GM12878 (cell line): Measurements from ENCODE around the gene STAT4. TPM values are rescaled to one million over a fixed set of nuclear protein-coding genes. Genes with fewer than 3 reads are reported as not detected.

Source experiments
- ATAC-seq: fragments of 200-7000 bp; cut with Tn5 transposase; 3 replicates; pipeline ENCODE4 v1.9.1; 2020; ENCODE audit warnings: mild to moderate bottlenecking, moderate library complexity
- BruUV-seq: library from RNA; stranded (reverse); fragments of 400-500 nt; replicated peaks from 2 replicates; lab custom pipeline; 2021; lab: Mats Ljungman, UMichigan
- CTCF ChIA-PET: fragments of 300-600 bp; sonication (Branson Sonifier 250); formaldehyde crosslinking; extraction: SDS; loops from one replicate; lab custom pipeline; 2021; ENCODE audit warnings: inconsistent platforms; lab: Yijun Ruan, JAX
- POLR2A ChIA-PET: fragments of 350-600 bp; formaldehyde crosslinking; extraction: SDS; loops from one replicate; lab custom pipeline; 2021; ENCODE audit warnings: inconsistent platforms; lab: Charles Lee
- RAD21 ChIA-PET: fragments of 300-600 bp; sonication (Branson Sonifier 250); formaldehyde crosslinking; loops from one replicate; lab custom pipeline; 2023; ENCODE audit warnings: antibody characterized with exemption; ENCODE audit not compliant: unreplicated experiment; lab: Charles Lee
- SMC1A ChIA-PET: fragments of 300-600 bp; sonication (Branson Sonifier 250); formaldehyde crosslinking; loops from one replicate; lab custom pipeline; 2023; ENCODE audit not compliant: unreplicated experiment, uncharacterized antibody; lab: Charles Lee
- DNase-seq: peaks from one replicate; pipeline ENCODE4 v3.0.0-alpha.2; 2011; ENCODE audit warnings: low read depth, low spot score
- FAIRE-seq: peaks from 3 replicates; lab custom pipeline; 2011; peaks lifted over from hg19 to GRCh38; lab: Jason Lieb, UNC
- H2AFZ ChIP-seq: 2 replicates; pipeline ENCODE4 v1.6.0; 2011; ENCODE audit warnings: low read depth, low read length, control low read depth; ENCODE audit not compliant: control insufficient read depth
- H3K27ac ChIP-seq: 2 replicates; pipeline ENCODE4 v1.5.1; 2011; ENCODE audit warnings: control low read depth; ENCODE audit not compliant: control insufficient read depth, insufficient read depth
- H3K27me3 ChIP-seq, 2 experiments: replicated peaks in 1 of 2; 2 replicates each; pipeline versions ENCODE4 v1.6.0 to v1.6.1; 2011; ENCODE audit warnings: low read length in 1 of 2; ENCODE audit not compliant: control insufficient read depth in 2 of 2, insufficient read depth in 2 of 2
- H3K36me3 ChIP-seq, 2 experiments: 2 replicates each; pipeline ENCODE4 v1.5.1; 2011; ENCODE audit warnings: low read length in 1 of 2; ENCODE audit not compliant: control insufficient read depth in 2 of 2, insufficient read depth in 2 of 2
- H3K4me1 ChIP-seq: 2 replicates; pipeline ENCODE4 v1.6.1; 2011; ENCODE audit warnings: mild to moderate bottlenecking, low read length, moderate library complexity, mixed read lengths; ENCODE audit not compliant: control insufficient read depth, insufficient read depth
- H3K4me2 ChIP-seq: 2 replicates; pipeline ENCODE4 v1.6.0; 2011; ENCODE audit warnings: control low read depth; ENCODE audit not compliant: control insufficient read depth, insufficient read depth
- H3K4me3 ChIP-seq: fragments of 200-600 bp; sonication (generic); 2 replicates; pipeline ENCODE4 v1.5.1; 2016
- H3K79me2 ChIP-seq: 2 replicates; pipeline ENCODE4 v1.6.0; 2011; ENCODE audit warnings: low read length; ENCODE audit not compliant: control insufficient read depth, insufficient read depth
- H3K9ac ChIP-seq: 2 replicates; pipeline ENCODE4 v1.8.0; 2011; ENCODE audit warnings: low read length, control low read depth, mixed read lengths; ENCODE audit not compliant: control insufficient read depth, insufficient read depth
- H3K9me3 ChIP-seq: replicated peaks from 3 replicates; pipeline ENCODE4 v1.5.1; 2011; ENCODE audit warnings: mild to moderate bottlenecking, low read length; ENCODE audit not compliant: control insufficient read depth, insufficient read depth
- H4K20me1 ChIP-seq: 2 replicates; pipeline ENCODE4 v1.6.0; 2011; ENCODE audit not compliant: control insufficient read depth, insufficient read depth
- HDGF ChIP-seq: fragments of 450-650 bp; IDR thresholded peaks from 2 replicates; pipeline ENCODE4 v1.6.1; 2016; ENCODE audit warnings: antibody characterized with exemption
- NBN ChIP-seq: fragments of 450-650 bp; IDR thresholded peaks from 2 replicates; pipeline ENCODE4 v1.6.1; 2016
- POLR2AphosphoS5 ChIP-seq: IDR thresholded peaks from 2 replicates; pipeline ENCODE4 v1.6.1; 2011; ENCODE audit warnings: mild to moderate bottlenecking, low read length, inconsistent platforms
- ZNF207 ChIP-seq: fragments of 450-650 bp; IDR thresholded peaks from 2 replicates; pipeline ENCODE4 v1.6.1; 2014; ENCODE audit warnings: antibody characterized with exemption, mild to moderate bottlenecking, borderline replicate concordance
- WGBS: methylation state at CpG from one replicate; pipeline ENCODE4 v1.1.6; 2016; ENCODE audit warnings: low lambda C conversion rate; ENCODE audit not compliant: insufficient replicate concordance, insufficient coverage; ENCODE audit errors: missing lambda C conversion rate; 5-methylcytosine and 5-hydroxymethylcytosine counted together
- in situ Hi-C: fragments of 300-500 bp; cut with MboI; formaldehyde crosslinking; loops from 9 replicates; pipeline ENCODE4 v1.14.3; 2018; ENCODE audit warnings: mixed read lengths
- intact Hi-C: fragments of 100-400 bp; cut with micrococcal nuclease; formaldehyde crosslinking; loops from one replicate; pipeline ENCODE4 v1.14.2; 2022; ENCODE audit not compliant: unreplicated experiment
- polyA plus RNA-seq, 11 experiments: library from polyadenylated mRNA; depleted of rRNA in 4 of 11; unstranded in 6 of 11; stranded (reverse) in 5 of 11; fragments of >200 nt; fragmentation: Nextera tagmentation in 4 of 11; fragmentation: Illumina TruSeq in 1 of 11; extraction: Ambion mirVana in 4 of 11; extraction: Trizol in 1 of 11; gene quantifications; 1 replicate in 1 of 11; 2 replicates in 10 of 11; pipeline versions ENCODE4 v1.2.1 to v1.2.3, GENCODE V29; 2011 to 2016; ENCODE audit warnings: inconsistent platforms in 2 of 11, missing spikeins in 2 of 11, low read depth in 1 of 11
- total RNA-seq, 4 experiments: library from RNA; depleted of rRNA in 3 of 4; stranded (reverse); fragments of >200 nt in 3 of 4; fragmentation: Illumina TruSeq in 1 of 4; extraction: Trizol in 1 of 4; gene quantifications; 2 replicates each; pipeline versions ENCODE4 v1.2.1 to v1.2.3, GENCODE V29; 2013 to 2021
- TF ChIP-seq, protein P1 (sequence below): fragments of 450-650 bp; formaldehyde crosslinking; IDR thresholded peaks from 2 replicates; pipeline ENCODE4 v1.4.0; 2020; ENCODE audit warnings: mild to moderate bottlenecking, moderate library complexity
- TF ChIP-seq, protein P2 (sequence below): fragments of 450-650 bp; IDR thresholded peaks from 2 replicates; pipeline ENCODE4 v1.6.1; 2016; ENCODE audit warnings: mild to moderate bottlenecking

STAT4 gene
- total and polyA plus RNA-seq, 10 of the 15 experiments (the other 5 are each of a cell fraction or from before 2014, with no cell fraction given) = 3.1 to 9.3 (median 7.1) TPM

DNA sequence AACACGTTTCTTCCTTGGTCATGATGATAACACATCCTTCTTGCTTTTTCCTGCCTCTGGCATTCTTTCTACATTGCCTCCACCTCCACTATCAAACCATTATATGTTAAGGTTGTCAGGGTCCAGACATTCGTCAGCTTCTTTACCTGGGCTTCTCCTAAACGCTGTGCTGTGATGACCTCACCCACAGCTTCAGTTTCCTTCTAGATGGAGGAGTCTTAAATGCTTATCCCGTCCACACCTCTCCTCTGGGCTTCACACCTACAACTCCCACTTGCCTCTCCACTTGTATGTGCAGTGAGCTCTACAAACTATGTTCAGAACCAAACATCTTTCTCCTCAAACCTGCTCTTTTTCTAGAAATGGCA is 136.2 kb downstream of the STAT4 start:
- ChIA-PET CTCF (interaction anchor here (0.7 to 1.0 kb wide), 2 partner anchors 38 to 98 kb away, joined by 3 to 5 read pairs; no protein-coding TSS in a partner anchor), RAD21 (interaction anchor here (0.6 to 1.7 kb wide), 7 partner anchors 15 to 1216 kb away, joined by 3 to 5 read pairs (median 3); no protein-coding TSS in a partner anchor), POLR2A (interaction anchor here (0.6 to 5.7 kb wide), 5 partner anchors 9 to 132 kb away, joined by 3 to 75 read pairs (median 4); no protein-coding TSS in a partner anchor), SMC1A (interaction anchor here (1.0 to 3.4 kb wide), 8 partner anchors 8 to 164 kb away, joined by 3 to 9 read pairs (median 5); no protein-coding TSS in a partner anchor)
- no peak overlapping the region for H2AFZ ChIP-seq
- ATAC-seq (peak; percentile 9), DNase-seq (no peak), FAIRE-seq (no peak)
- in situ Hi-C loops (no loop called here), intact Hi-C loops (loop anchor here (2.0 to 5.0 kb wide), 2 partner anchors 132 to 660 kb away; partner anchors contain the start of gene GLS)
- peaks cover 54% of the 10 kb centered on the region for H3K79me2 ChIP-seq
- peak overlapping the region; percentile 49; the same call in 1 of the 2 replicates for H3K4me3 ChIP-seq
- no peaks in the 10 kb centered on the region for H3K27me3 ChIP-seq
- peak overlapping the region; percentile 89 for H3K27ac ChIP-seq
- TF ChIP-seq, protein P1, sequence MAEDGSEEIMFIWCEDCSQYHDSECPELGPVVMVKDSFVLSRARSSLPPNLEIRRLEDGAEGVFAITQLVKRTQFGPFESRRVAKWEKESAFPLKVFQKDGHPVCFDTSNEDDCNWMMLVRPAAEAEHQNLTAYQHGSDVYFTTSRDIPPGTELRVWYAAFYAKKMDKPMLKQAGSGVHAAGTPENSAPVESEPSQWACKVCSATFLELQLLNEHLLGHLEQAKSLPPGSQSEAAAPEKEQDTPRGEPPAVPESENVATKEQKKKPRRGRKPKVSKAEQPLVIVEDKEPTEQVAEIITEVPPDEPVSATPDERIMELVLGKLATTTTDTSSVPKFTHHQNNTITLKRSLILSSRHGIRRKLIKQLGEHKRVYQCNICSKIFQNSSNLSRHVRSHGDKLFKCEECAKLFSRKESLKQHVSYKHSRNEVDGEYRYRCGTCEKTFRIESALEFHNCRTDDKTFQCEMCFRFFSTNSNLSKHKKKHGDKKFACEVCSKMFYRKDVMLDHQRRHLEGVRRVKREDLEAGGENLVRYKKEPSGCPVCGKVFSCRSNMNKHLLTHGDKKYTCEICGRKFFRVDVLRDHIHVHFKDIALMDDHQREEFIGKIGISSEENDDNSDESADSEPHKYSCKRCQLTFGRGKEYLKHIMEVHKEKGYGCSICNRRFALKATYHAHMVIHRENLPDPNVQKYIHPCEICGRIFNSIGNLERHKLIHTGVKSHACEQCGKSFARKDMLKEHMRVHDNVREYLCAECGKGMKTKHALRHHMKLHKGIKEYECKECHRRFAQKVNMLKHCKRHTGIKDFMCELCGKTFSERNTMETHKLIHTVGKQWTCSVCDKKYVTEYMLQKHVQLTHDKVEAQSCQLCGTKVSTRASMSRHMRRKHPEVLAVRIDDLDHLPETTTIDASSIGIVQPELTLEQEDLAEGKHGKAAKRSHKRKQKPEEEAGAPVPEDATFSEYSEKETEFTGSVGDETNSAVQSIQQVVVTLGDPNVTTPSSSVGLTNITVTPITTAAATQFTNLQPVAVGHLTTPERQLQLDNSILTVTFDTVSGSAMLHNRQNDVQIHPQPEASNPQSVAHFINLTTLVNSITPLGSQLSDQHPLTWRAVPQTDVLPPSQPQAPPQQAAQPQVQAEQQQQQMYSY (CRISPR knock-in tag) = 0 out of 2 replicates have a peak, but pooled peaks have one; percentile 34
- TF ChIP-seq POLR2AphosphoS5 = peak; percentile 35; the same call in 1 of the 2 replicates
- peak; percentile 77; the same call in 1 of the 2 replicates for TF ChIP-seq HDGF
- TF ChIP-seq, protein P2, sequence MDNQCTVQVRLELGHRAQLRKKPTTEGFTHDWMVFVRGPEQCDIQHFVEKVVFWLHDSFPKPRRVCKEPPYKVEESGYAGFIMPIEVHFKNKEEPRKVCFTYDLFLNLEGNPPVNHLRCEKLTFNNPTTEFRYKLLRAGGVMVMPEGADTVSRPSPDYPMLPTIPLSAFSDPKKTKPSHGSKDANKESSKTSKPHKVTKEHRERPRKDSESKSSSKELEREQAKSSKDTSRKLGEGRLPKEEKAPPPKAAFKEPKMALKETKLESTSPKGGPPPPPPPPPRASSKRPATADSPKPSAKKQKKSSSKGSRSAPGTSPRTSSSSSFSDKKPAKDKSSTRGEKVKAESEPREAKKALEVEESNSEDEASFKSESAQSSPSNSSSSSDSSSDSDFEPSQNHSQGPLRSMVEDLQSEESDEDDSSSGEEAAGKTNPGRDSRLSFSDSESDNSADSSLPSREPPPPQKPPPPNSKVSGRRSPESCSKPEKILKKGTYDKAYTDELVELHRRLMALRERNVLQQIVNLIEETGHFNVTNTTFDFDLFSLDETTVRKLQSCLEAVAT = 0 out of 2 replicates have a peak, but pooled peaks have one; percentile 35
- TF ChIP-seq NBN = peak; percentile 4; the same call in 1 of the 2 replicates
- no peak for TF ChIP-seq ZNF207
- BruUV-seq = TSS peak; percentile 98
- H3K9me3 ChIP-seq = no peaks in the 10 kb centered on the region; the same call in 2 of the 3 replicates
- peaks cover 6% of the 10 kb centered on the region for H4K20me1 ChIP-seq
- H3K36me3 ChIP-seq = peaks cover 0 to 21% of the 10 kb centered on the region in 2 experiments; a peak in 3 of 4 replicates
- peak overlapping the region; percentile 71 for H3K4me2 ChIP-seq
- H3K4me1 ChIP-seq = peaks cover 33% of the 10 kb centered on the region
- H3K9ac ChIP-seq = peak overlapping the region; percentile 73
- WGBS = 0% methylated on average over 4 of the region's 4 CpGs
